ENCODE measurements around the gene OGA.
"Not testable (repeated sequence)": the region's sequence is repeated elsewhere in the genome, so short reads cannot be mapped to it uniquely, and the experiment has no call there.

Gene OGA

DNA sequence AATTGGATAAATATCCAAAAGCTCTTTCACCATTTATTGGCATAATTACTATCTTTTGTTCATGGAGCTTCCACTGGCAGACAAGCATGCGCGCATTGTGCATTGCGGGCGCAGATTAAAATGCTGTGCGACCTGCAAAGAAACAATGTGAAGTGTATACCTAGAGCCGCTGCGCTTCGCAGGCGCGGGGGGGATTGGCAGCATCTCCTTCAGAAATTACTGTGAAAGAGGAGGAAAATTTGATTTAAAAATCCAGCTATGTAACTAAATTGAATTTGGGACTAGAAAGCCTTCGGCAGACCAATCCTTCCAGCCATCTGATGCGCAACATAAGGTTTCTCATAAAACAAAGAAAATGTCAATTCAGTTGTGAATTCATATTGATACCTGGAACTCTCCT, 24.7 kb downstream of the OGA start:
- no peak overlapping the region for H3K4me3 ChIP-seq (ENCODE audit: insufficient read depth, low read length, poor library complexity, severe bottlenecking)
- no peaks in the 10 kb centered on the region for H3K27me3 ChIP-seq (ENCODE audit: low read length)
- H3K9ac ChIP-seq (ENCODE audit: low read length) = no peak overlapping the region
- 0 out of 2 replicates have a peak, but pooled peaks cover 5% of the 10 kb centered on the region for H3F3A ChIP-seq (ENCODE audit: insufficient read depth)
- H3K36me3 ChIP-seq (ENCODE audit: low read length) = peaks cover 45% of the 10 kb centered on the region
- H3K27ac ChIP-seq (ENCODE audit: low read depth, low read length) = no peak overlapping the region
- H3K79me2 ChIP-seq (ENCODE audit: insufficient read depth, low read length) = peaks cover 8% of the 10 kb centered on the region; the same call in 1 of the 2 replicates
- TF ChIP-seq EZH2phosphoT487 (conservative IDR thresholded peaks at IDR 0.05; ENCODE audit: low read length) = no peak
- TF ChIP-seq, protein P1, sequence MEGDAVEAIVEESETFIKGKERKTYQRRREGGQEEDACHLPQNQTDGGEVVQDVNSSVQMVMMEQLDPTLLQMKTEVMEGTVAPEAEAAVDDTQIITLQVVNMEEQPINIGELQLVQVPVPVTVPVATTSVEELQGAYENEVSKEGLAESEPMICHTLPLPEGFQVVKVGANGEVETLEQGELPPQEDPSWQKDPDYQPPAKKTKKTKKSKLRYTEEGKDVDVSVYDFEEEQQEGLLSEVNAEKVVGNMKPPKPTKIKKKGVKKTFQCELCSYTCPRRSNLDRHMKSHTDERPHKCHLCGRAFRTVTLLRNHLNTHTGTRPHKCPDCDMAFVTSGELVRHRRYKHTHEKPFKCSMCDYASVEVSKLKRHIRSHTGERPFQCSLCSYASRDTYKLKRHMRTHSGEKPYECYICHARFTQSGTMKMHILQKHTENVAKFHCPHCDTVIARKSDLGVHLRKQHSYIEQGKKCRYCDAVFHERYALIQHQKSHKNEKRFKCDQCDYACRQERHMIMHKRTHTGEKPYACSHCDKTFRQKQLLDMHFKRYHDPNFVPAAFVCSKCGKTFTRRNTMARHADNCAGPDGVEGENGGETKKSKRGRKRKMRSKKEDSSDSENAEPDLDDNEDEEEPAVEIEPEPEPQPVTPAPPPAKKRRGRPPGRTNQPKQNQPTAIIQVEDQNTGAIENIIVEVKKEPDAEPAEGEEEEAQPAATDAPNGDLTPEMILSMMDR (IDR thresholded peaks at IDR 0.05; ENCODE audit: insufficient read depth, low read length, poor library complexity, severe bottlenecking) = no peak
- H3K9me3 ChIP-seq (ENCODE audit: insufficient read depth, low read length) = no peaks in the 10 kb centered on the region
- no peaks in the 10 kb centered on the region for H3K9me2 ChIP-seq (replicated peaks; ENCODE audit: insufficient read depth, low read length)
- H2AFZ ChIP-seq (ENCODE audit: low read depth, low read length, severe bottlenecking) = no peak overlapping the region
- no peak overlapping the region for H3K4me2 ChIP-seq (ENCODE audit: low read depth, low read length, poor library complexity, severe bottlenecking)
- H4K20me1 ChIP-seq (ENCODE audit: low read depth, low read length) = 0 out of 2 replicates have a peak, but pooled peaks cover 9% of the 10 kb centered on the region

DNA sequence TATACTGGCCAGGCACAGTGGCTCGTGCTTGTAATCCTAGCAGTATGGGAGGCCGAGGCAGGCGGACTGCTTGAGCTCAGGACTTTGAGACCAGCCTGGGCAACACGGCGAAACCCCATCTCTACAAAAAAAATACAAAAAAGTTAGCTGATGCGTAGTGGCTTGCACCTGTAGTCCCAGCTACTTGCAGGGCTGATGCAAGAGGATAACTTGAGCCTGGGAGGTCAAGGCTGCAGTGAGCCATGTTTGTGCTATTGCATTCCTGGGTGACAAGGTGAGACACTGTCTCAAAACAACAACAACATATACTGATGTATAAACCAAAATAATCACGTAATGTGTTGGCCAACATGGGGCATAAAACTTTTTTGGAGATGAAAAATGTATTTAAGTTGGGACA, 28.6 kb downstream of the OGA start:
- H3K9ac ChIP-seq (ENCODE audit: low read length) = no peak overlapping the region
- no peaks in the 10 kb centered on the region for H3K9me3 ChIP-seq (ENCODE audit: insufficient read depth, low read length)
- no peaks in the 10 kb centered on the region for H3K79me2 ChIP-seq (ENCODE audit: insufficient read depth, low read length)
- H3K4me2 ChIP-seq (ENCODE audit: low read depth, low read length, poor library complexity, severe bottlenecking) = no peak overlapping the region
- no peaks in the 10 kb centered on the region for H3K27me3 ChIP-seq (ENCODE audit: low read length)
- no peak overlapping the region for H2AFZ ChIP-seq (ENCODE audit: low read depth, low read length, severe bottlenecking)
- peaks cover 21% of the 10 kb centered on the region for H3F3A ChIP-seq (ENCODE audit: insufficient read depth)
- H3K27ac ChIP-seq (ENCODE audit: low read depth, low read length) = no peak overlapping the region
- H3K36me3 ChIP-seq (ENCODE audit: low read length) = peaks cover 22% of the 10 kb centered on the region; the same call in 1 of the 2 replicates
- no peaks in the 10 kb centered on the region for H4K20me1 ChIP-seq (ENCODE audit: low read depth, low read length)
- H3K4me3 ChIP-seq (ENCODE audit: insufficient read depth, low read length, poor library complexity, severe bottlenecking) = no peak overlapping the region
- no peak for TF ChIP-seq EZH2phosphoT487 (conservative IDR thresholded peaks at IDR 0.05; ENCODE audit: low read length)
- TF ChIP-seq, protein P1 (IDR thresholded peaks at IDR 0.05; ENCODE audit: insufficient read depth, low read length, poor library complexity, severe bottlenecking) = no peak
- H3K9me2 ChIP-seq (replicated peaks; ENCODE audit: insufficient read depth, low read length) = no peaks in the 10 kb centered on the region

DNA sequence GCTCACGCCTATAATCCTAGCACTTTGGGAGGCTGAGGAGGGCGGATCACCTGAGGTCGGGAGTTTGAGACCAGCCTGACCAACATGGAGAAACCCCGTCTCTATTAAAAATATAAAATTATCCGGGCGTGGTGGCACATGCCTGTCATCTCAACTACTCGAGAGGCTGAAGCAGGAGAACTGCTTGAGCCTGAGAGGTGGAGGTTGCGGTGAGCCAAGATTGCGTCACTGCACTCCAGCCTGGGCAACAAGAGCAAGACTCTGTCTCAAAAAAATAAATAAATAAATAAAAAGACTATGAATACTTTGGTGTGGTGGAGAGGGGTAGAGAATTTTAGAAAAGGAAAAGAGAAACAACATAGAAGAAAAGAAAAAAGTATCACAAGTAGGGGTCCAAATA, 29.0 kb downstream of the OGA start:
- not testable (repeated sequence) for H3K9me2 ChIP-seq (replicated peaks; ENCODE audit: insufficient read depth, low read length); H3K27ac ChIP-seq (ENCODE audit: low read depth, low read length); H3K27me3 ChIP-seq (ENCODE audit: low read length); H3K9me3 ChIP-seq (ENCODE audit: insufficient read depth, low read length); H3K4me2 ChIP-seq (ENCODE audit: low read depth, low read length, poor library complexity, severe bottlenecking); H3K4me3 ChIP-seq (ENCODE audit: insufficient read depth, low read length, poor library complexity, severe bottlenecking); H3K79me2 ChIP-seq (ENCODE audit: insufficient read depth, low read length); H2AFZ ChIP-seq (ENCODE audit: low read depth, low read length, severe bottlenecking); H4K20me1 ChIP-seq (ENCODE audit: low read depth, low read length); H3K9ac ChIP-seq (ENCODE audit: low read length)
- Histone ChIP-seq H3F3A (ENCODE audit: insufficient read depth) (peaks cover 26% of the 10 kb centered on the region), H3K36me3 (ENCODE audit: low read length) (peaks cover 22% of the 10 kb centered on the region; the same call in 1 of the 2 replicates)

DNA sequence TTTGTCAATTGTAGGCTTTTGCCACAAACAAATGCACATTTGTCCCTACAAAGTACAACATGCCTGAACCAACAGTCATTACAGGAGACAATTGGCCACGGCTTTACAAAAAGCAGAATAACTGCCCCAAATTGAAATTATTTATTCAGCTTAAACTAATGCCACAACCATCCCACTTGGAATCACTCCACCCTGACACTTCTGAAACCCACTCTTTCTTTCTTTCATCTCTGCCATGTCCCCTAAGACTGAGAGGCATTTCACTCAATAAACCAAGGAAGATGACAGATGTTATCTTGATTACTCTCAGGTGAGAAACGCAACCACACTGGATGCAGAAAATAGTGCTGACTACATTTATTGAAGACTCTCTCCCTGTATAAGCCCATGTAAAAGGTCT, 32.4 kb downstream of the OGA start:
- Histone ChIP-seq H3F3A (ENCODE audit: insufficient read depth) (peaks cover 31% of the 10 kb centered on the region), H3K9me2 (replicated peaks; ENCODE audit: insufficient read depth, low read length) (no peaks in the 10 kb centered on the region), H3K27me3 (ENCODE audit: low read length) (no peaks in the 10 kb centered on the region), H3K27ac (ENCODE audit: low read depth, low read length) (no peak overlapping the region), H3K9ac (ENCODE audit: low read length) (no peak overlapping the region), H3K79me2 (ENCODE audit: insufficient read depth, low read length) (no peaks in the 10 kb centered on the region; the same call in 1 of the 2 replicates), H3K4me2 (ENCODE audit: low read depth, low read length, poor library complexity, severe bottlenecking) (no peak overlapping the region), H3K4me3 (ENCODE audit: insufficient read depth, low read length, poor library complexity, severe bottlenecking) (no peak overlapping the region), H3K9me3 (ENCODE audit: insufficient read depth, low read length) (no peaks in the 10 kb centered on the region), H2AFZ (ENCODE audit: low read depth, low read length, severe bottlenecking) (no peak overlapping the region), H3K36me3 (ENCODE audit: low read length) (peaks cover 2% of the 10 kb centered on the region; the same call in 1 of the 2 replicates), H4K20me1 (ENCODE audit: low read depth, low read length) (no peaks in the 10 kb centered on the region; the same call in 1 of the 2 replicates)
- TF ChIP-seq, protein P1 (IDR thresholded peaks at IDR 0.05; ENCODE audit: insufficient read depth, low read length, poor library complexity, severe bottlenecking) = no peak
- no peak for TF ChIP-seq EZH2phosphoT487 (conservative IDR thresholded peaks at IDR 0.05; ENCODE audit: low read length)
